Hematopoietic multipotent progenitor cell treated with erythropoietin and hydrocortisone succinate and interleukin-3 and kit ligand, for 4 days (in vitro differentiated cells): ENCODE results near the gene TRPM2.

Experiments used
- DNase-seq: peaks from one replicate; pipeline ENCODE4 v3.0.0-alpha.2; 2015

Gene TRPM2

GRCh38 chr21:44322621-44323325, 30.6 kb upstream of the TRPM2 start:
- DNase-seq, result no peak

- no peak for DNase-seq
Measured at GRCh38 chr21:44323591-44323990, 29.8 kb upstream of the TRPM2 start.

- DNase-seq, result no peak
Measured at GRCh38 chr21:44324106-44324853, 29.1 kb upstream of the TRPM2 start.

GRCh38 chr21:44324854-44325107, 28.6 kb upstream of the TRPM2 start:
- no peak for DNase-seq

GRCh38 chr21:44325386-44326271, 27.8 kb upstream of the TRPM2 start:
- DNase-seq, result no peak

GRCh38 chr21:44326272-44326647, 27.2 kb upstream of the TRPM2 start:
- no peak for DNase-seq

GRCh38 chr21:44326716-44327602, 26.5 kb upstream of the TRPM2 start:
- DNase-seq, result no peak

GRCh38 chr21:44327603-44327974, 25.8 kb upstream of the TRPM2 start:
- DNase-seq, result no peak

GRCh38 chr21:44328242-44328895, 25.1 kb upstream of the TRPM2 start:
- DNase-seq, result no peak

- no peak for DNase-seq
Measured at GRCh38 chr21:44329086-44329889, 24.1 kb upstream of the TRPM2 start.

GRCh38 chr21:44329971-44330681, 23.3 kb upstream of the TRPM2 start:
- DNase-seq, result no peak

- no peak for DNase-seq
Measured at GRCh38 chr21:44330698-44331097, 22.7 kb upstream of the TRPM2 start.

- no peak for DNase-seq
Measured at GRCh38 chr21:44331209-44331608, 22.2 kb upstream of the TRPM2 start.

GRCh38 chr21:44331650-44332307, 21.6 kb upstream of the TRPM2 start:
- DNase-seq, result no peak

GRCh38 chr21:44332383-44332782, 21.0 kb upstream of the TRPM2 start:
- DNase-seq, result no peak

- no peak for DNase-seq
Measured at GRCh38 chr21:44332965-44333364, 20.5 kb upstream of the TRPM2 start.

- DNase-seq, result no peak
Measured at GRCh38 chr21:44333509-44334328, 19.7 kb upstream of the TRPM2 start.

- no peak for DNase-seq
Measured at GRCh38 chr21:44334329-44335030, 18.9 kb upstream of the TRPM2 start.
